ENCODE data around the gene TC2N. TPM values are rescaled to one million over a fixed set of nuclear protein-coding genes. Genes with fewer than 3 reads are reported as not detected.
"Not testable (repeated sequence)": the region's sequence is repeated elsewhere in the genome, so short reads cannot be mapped to it uniquely, and the experiment has no call there.

TC2N gene
- total RNA-seq, 1 donor from 2014 or later, result 1.4 TPM

DNA sequence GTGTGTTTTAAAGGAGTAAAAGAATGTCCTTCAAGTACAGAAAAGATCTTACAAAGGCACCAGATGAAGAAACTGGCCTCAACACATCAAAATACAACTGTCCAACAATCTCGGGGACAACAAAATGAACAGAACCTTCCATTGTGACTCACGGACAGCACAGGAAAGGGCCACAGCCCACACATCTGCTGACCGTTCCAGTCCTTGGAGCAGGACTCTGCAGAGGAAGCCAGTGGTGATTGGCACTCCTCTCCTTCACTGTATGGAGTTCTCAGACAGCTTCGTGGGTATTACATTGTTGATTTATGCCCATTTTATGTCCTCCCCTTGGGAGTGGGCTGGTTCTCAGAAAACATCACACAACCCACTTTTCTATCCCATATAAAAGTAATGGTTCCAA lies 32.5 kb upstream of the TC2N start:
- no peak for DNase-seq (ENCODE audit: low spot score)
- H3K36me3 Mint-ChIP-seq (ENCODE audit: low read depth, unreplicated experiment), result no peaks in the 10 kb centered on the region
- H3K4me1 Mint-ChIP-seq (ENCODE audit: unreplicated experiment), result peaks cover 5% of the 10 kb centered on the region
- no peak overlapping the region for H3K4me3 Mint-ChIP-seq (ENCODE audit: unreplicated experiment)
- H3K27ac Mint-ChIP-seq (ENCODE audit: unreplicated experiment), result no peak overlapping the region
- TF ChIP-seq CTCF (IDR thresholded peaks at IDR 0.05; ENCODE audit: unreplicated experiment), result no peak
- peaks cover 12% of the 10 kb centered on the region for H3K27me3 Mint-ChIP-seq (ENCODE audit: unreplicated experiment)
- H3K9me3 Mint-ChIP-seq (ENCODE audit: unreplicated experiment), result no peaks in the 10 kb centered on the region

DNA sequence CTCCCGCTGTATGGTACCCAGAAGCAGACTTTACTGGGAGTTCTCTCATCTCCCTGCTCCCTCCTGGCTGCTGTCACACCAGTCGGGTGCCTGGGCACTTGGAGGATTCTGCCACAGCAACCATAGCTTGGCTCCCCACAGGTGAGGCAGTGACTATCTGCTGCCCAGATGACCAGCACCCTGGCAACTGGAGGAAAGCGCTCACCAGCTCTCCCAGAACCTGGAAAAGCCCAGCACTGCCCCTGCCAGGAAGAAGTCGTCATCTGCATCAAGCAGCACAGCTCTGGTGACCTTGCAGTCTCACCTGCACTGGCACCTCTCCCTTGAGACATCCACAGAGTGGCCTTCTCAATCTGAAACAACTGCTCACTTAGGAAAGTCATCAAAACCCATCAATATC lies 31.9 kb upstream of the TC2N start:
- H3K4me3 Mint-ChIP-seq (ENCODE audit: unreplicated experiment), result no peak overlapping the region
- no peak overlapping the region for H3K27ac Mint-ChIP-seq (ENCODE audit: unreplicated experiment)
- TF ChIP-seq CTCF (IDR thresholded peaks at IDR 0.05; ENCODE audit: unreplicated experiment), result no peak
- no peak for DNase-seq (ENCODE audit: low spot score)
- peaks cover 12% of the 10 kb centered on the region for H3K27me3 Mint-ChIP-seq (ENCODE audit: unreplicated experiment)
- H3K9me3 Mint-ChIP-seq (ENCODE audit: unreplicated experiment), result no peaks in the 10 kb centered on the region
- no peaks in the 10 kb centered on the region for H3K36me3 Mint-ChIP-seq (ENCODE audit: low read depth, unreplicated experiment)
- H3K4me1 Mint-ChIP-seq (ENCODE audit: unreplicated experiment), result peaks cover 5% of the 10 kb centered on the region

GRCh38 chr14:91898372-91898771 lies 31.0 kb upstream of the TC2N start:
- Mint-ChIP-seq H3K27me3 (ENCODE audit: unreplicated experiment) (peaks cover 10% of the 10 kb centered on the region), H3K36me3 (ENCODE audit: low read depth, unreplicated experiment) (no peaks in the 10 kb centered on the region), H3K4me3 (ENCODE audit: unreplicated experiment) (no peak overlapping the region), H3K9me3 (ENCODE audit: unreplicated experiment) (no peaks in the 10 kb centered on the region), H3K4me1 (ENCODE audit: unreplicated experiment) (peaks cover 5% of the 10 kb centered on the region), H3K27ac (ENCODE audit: unreplicated experiment) (no peak overlapping the region)
- DNase-seq (ENCODE audit: low spot score), result no peak
- no peak for TF ChIP-seq CTCF (IDR thresholded peaks at IDR 0.05; ENCODE audit: unreplicated experiment)

- H3K4me1 Mint-ChIP-seq (ENCODE audit: unreplicated experiment); DNase-seq (ENCODE audit: low spot score); H3K27me3 Mint-ChIP-seq (ENCODE audit: unreplicated experiment); H3K27ac Mint-ChIP-seq (ENCODE audit: unreplicated experiment); H3K4me3 Mint-ChIP-seq (ENCODE audit: unreplicated experiment); H3K9me3 Mint-ChIP-seq (ENCODE audit: unreplicated experiment); H3K36me3 Mint-ChIP-seq (ENCODE audit: low read depth, unreplicated experiment): not testable (repeated sequence)
Measured at GRCh38 chr14:91897716-91898115, 30.4 kb upstream of the TC2N start.

DNA sequence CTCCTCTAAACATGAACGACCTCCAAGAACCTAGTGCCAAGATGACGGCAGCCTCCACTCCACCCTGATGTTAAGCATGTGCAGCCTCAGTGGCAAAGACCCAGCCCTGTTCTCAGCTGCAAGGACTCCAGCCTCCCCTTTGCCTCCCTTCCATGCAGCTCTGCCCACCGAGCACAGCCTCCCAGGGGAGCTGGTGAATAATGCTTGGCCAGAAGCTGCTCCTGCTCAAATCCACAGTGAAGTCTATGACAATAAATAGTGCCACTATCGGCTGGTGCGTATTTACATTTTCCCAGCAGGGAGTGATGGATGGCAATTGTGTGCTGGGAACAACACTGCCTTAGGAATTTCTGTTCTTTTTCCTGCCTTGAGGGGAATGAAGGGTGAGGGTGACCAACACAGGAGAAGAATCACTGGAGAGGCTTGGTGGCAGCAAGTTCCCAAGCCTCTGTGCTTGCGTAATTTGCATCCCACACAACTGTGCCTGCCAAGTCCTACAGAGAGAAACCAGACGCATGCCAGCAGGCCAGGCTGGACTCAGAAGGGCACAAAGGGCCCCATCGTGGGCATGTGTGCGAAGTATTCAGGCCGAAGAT lies 29.9 kb upstream of the TC2N start:
- DNase-seq (ENCODE audit: low spot score), result no peak
- H3K27ac Mint-ChIP-seq (ENCODE audit: unreplicated experiment), result no peak overlapping the region
- H3K4me1 Mint-ChIP-seq (ENCODE audit: unreplicated experiment), result peaks cover 7% of the 10 kb centered on the region
- H3K9me3 Mint-ChIP-seq (ENCODE audit: unreplicated experiment), result no peaks in the 10 kb centered on the region
- H3K4me3 Mint-ChIP-seq (ENCODE audit: unreplicated experiment), result no peak overlapping the region
- TF ChIP-seq CTCF (IDR thresholded peaks at IDR 0.05; ENCODE audit: unreplicated experiment), result no peak
- peaks cover 10% of the 10 kb centered on the region for H3K27me3 Mint-ChIP-seq (ENCODE audit: unreplicated experiment)
- no peaks in the 10 kb centered on the region for H3K36me3 Mint-ChIP-seq (ENCODE audit: low read depth, unreplicated experiment)

Data from endothelial cell (in vitro differentiated cells).